EH (cell line): ENCODE results near the gene AQP12A.
"Not testable (repeated sequence)": the region's sequence is repeated elsewhere in the genome, so short reads cannot be mapped to it uniquely, and the experiment has no call there.

Experiments used
- DNase-seq: peaks from one replicate; pipeline ENCODE4 v3.0.0-alpha.2; 2015; ENCODE audit warnings: low read depth

AQP12A gene

GRCh38 chr2:240662681-240663080 lies 29.0 kb upstream of the AQP12A start:
- DNase-seq: peak; percentile 8

GRCh38 chr2:240663546-240664190 lies 28.0 kb upstream of the AQP12A start:
- no peak for DNase-seq

GRCh38 chr2:240664622-240665021 lies 27.0 kb upstream of the AQP12A start:
- DNase-seq: no peak

- DNase-seq: no peak
Measured at GRCh38 chr2:240670402-240670801, 21.3 kb upstream of the AQP12A start.

GRCh38 chr2:240670950-240671349 lies 20.7 kb upstream of the AQP12A start:
- no peak for DNase-seq

GRCh38 chr2:240672076-240672700 lies 19.5 kb upstream of the AQP12A start:
- DNase-seq: no peak

- DNase-seq: no peak
Measured at GRCh38 chr2:240672701-240673190, 18.9 kb upstream of the AQP12A start.

- DNase-seq: not testable (repeated sequence)
Measured at GRCh38 chr2:240674461-240675184, 17.0 kb upstream of the AQP12A start.

- DNase-seq: not testable (repeated sequence)
Measured at GRCh38 chr2:240675345-240675744, 16.3 kb upstream of the AQP12A start.

- DNase-seq: not testable (repeated sequence)
Measured at GRCh38 chr2:240678043-240678442, 13.6 kb upstream of the AQP12A start.

- DNase-seq: not testable (repeated sequence)
Measured at GRCh38 chr2:240678909-240679308, 12.8 kb upstream of the AQP12A start.

GRCh38 chr2:240680185-240680584 lies 11.5 kb upstream of the AQP12A start:
- DNase-seq: not testable (repeated sequence)

GRCh38 chr2:240682431-240683224 lies 9.0 kb upstream of the AQP12A start, which contains the start of gene AQP12B:
AQP12B (minus strand) TSS chr2:240682885; CDS start chr2:240682837, 48 bp downstream.
- DNase-seq: not testable (repeated sequence)

- not testable (repeated sequence) for DNase-seq
Measured at GRCh38 chr2:240683329-240683979, 8.2 kb upstream of the AQP12A start.

GRCh38 chr2:240683980-240684728 lies 7.5 kb upstream of the AQP12A start:
- not testable (repeated sequence) for DNase-seq

- DNase-seq: no peak
Measured at GRCh38 chr2:240685771-240686371, 5.8 kb upstream of the AQP12A start.

GRCh38 chr2:240686460-240686859 lies 5.2 kb upstream of the AQP12A start:
- no peak for DNase-seq

- no peak for DNase-seq
Measured at GRCh38 chr2:240687045-240687740, 4.5 kb upstream of the AQP12A start.

GRCh38 chr2:240687741-240688552 lies 3.7 kb upstream of the AQP12A start:
- no peak for DNase-seq
